Uterus (tissue), 4 donors: ENCODE data around the gene ST8SIA4. TPM values are rescaled to one million over a fixed set of nuclear protein-coding genes. Genes with fewer than 3 reads are reported as not detected.

Source experiments
- DNase-seq, 2 donors: peaks; one replicate each; pipeline ENCODE4 v3.0.0-alpha.2; 2019 to 2020
- H3K27ac ChIP-seq, 2 donors: fragments of 200-600 bp; sonication (generic); 1 replicate in 1 of 2; 2 replicates in 1 of 2; pipeline ENCODE4 v1.5.1; 2016 to 2018
- H3K27me3 ChIP-seq, 2 donors: fragments of 200-600 bp; sonication (generic); one replicate each; pipeline ENCODE4 v1.5.1; 2018 to 2019; ENCODE audit warnings: control low read depth in 1 of 2
- H3K36me3 ChIP-seq, 2 donors: fragments of 200-600 bp; sonication (generic); one replicate each; pipeline ENCODE4 v1.5.1; 2019; ENCODE audit warnings: control low read depth in 1 of 2
- H3K4me1 ChIP-seq, 2 donors: fragments of 200-600 bp; sonication (generic); one replicate each; pipeline ENCODE4 v1.5.1; 2018 to 2019; ENCODE audit warnings: control low read depth in 1 of 2
- H3K4me3 ChIP-seq, 2 donors: fragments of 200-600 bp; sonication (generic); 1 replicate in 1 of 2; 2 replicates in 1 of 2; pipeline ENCODE4 v1.5.1; 2018 to 2019; ENCODE audit warnings: mild to moderate bottlenecking in 1 of 2
- H3K9me3 ChIP-seq, 2 donors: fragments of 200-600 bp; sonication (generic); one replicate each; pipeline ENCODE4 v1.5.1; 2019; ENCODE audit warnings: control low read depth in 1 of 2
- CTCF ChIP-seq, 4 experiments: fragments of 200-600 bp in 2 of 4; fragments of 450-650 bp in 2 of 4; sonication (generic) in 2 of 4; IDR thresholded peaks; one replicate each; pipeline ENCODE4 v1.5.1; 2016 to 2019; ENCODE audit warnings: antibody characterized with exemption in 4 of 4, mild to moderate bottlenecking in 2 of 4, moderate library complexity in 1 of 4
- POLR2A ChIP-seq, 2 donors: fragments of 450-650 bp; IDR thresholded peaks; one replicate each; pipeline ENCODE4 v1.6.1; 2016; ENCODE audit warnings: antibody characterized with exemption in 2 of 2, mild to moderate bottlenecking in 1 of 2, moderate library complexity in 1 of 2
- intact Hi-C: fragments of 100-400 bp; cut with DNase I; formaldehyde crosslinking; loops from one replicate; pipeline ENCODE4 v1.15.1; 2023; ENCODE audit warnings: low total_unique reads
- total RNA-seq, 4 donors: library from RNA; depleted of rRNA in 3 of 4; stranded (reverse); fragments of >200 nt in 3 of 4; gene quantifications; one replicate each; pipeline versions ENCODE4 v1.1.0 to v1.2.4, GENCODE V29; 2014 to 2023
- donor health status: DM: yes; HTN: yes; CAD: no.

Gene ST8SIA4
- total RNA-seq, 4 donors from 2014 or later: 4.8 to 15.5 (median 6.2) TPM

GRCh38 chr5:100823812-100824211 lies 79.3 kb downstream of the ST8SIA4 start:
- no peak for DNase-seq
- H3K4me1 ChIP-seq: no peaks in the 10 kb centered on the region
- intact Hi-C loops: no loop called here
- no peak for TF ChIP-seq CTCF (IDR thresholded peaks at IDR 0.05)
- H3K36me3 ChIP-seq: no peaks in the 10 kb centered on the region
- H3K9me3 ChIP-seq: no peaks in the 10 kb centered on the region
- no peak overlapping the region for H3K27ac ChIP-seq
- H3K4me3 ChIP-seq: no peak overlapping the region
- no peaks in the 10 kb centered on the region for H3K27me3 ChIP-seq

GRCh38 chr5:100821751-100822150 lies 81.3 kb downstream of the ST8SIA4 start:
- Histone ChIP-seq H3K4me1 (no peaks in the 10 kb centered on the region), H3K27me3 (no peaks in the 10 kb centered on the region), H3K27ac (no peak overlapping the region), H3K36me3 (no peaks in the 10 kb centered on the region), H3K4me3 (no peak overlapping the region), H3K9me3 (no peaks in the 10 kb centered on the region)
- TF ChIP-seq POLR2A (IDR thresholded peaks at IDR 0.05) (no peak), CTCF (IDR thresholded peaks at IDR 0.05) (no peak)
- intact Hi-C loops: no loop called here
- no peak for DNase-seq

GRCh38 chr5:100818340-100818739 lies 84.7 kb downstream of the ST8SIA4 start:
- DNase-seq: no peak
- Histone ChIP-seq H3K4me1 (no peaks in the 10 kb centered on the region), H3K27me3 (no peaks in the 10 kb centered on the region), H3K36me3 (no peaks in the 10 kb centered on the region), H3K4me3 (no peak overlapping the region), H3K27ac (no peak overlapping the region), H3K9me3 (no peaks in the 10 kb centered on the region)
- TF ChIP-seq POLR2A (IDR thresholded peaks at IDR 0.05): no peak
- TF ChIP-seq CTCF (IDR thresholded peaks at IDR 0.05): no peak
- intact Hi-C loops: no loop called here

GRCh38 chr5:100803397-100803796 lies 99.7 kb downstream of the ST8SIA4 start:
- H3K27ac ChIP-seq: no peak overlapping the region
- intact Hi-C loops: no loop called here
- H3K4me1 ChIP-seq: no peaks in the 10 kb centered on the region
- H3K4me3 ChIP-seq: no peak overlapping the region
- H3K36me3 ChIP-seq: no peaks in the 10 kb centered on the region
- H3K9me3 ChIP-seq: no peaks in the 10 kb centered on the region
- DNase-seq: no peak
- H3K27me3 ChIP-seq: no peaks in the 10 kb centered on the region
- TF ChIP-seq POLR2A (IDR thresholded peaks at IDR 0.05) (no peak), CTCF (IDR thresholded peaks at IDR 0.05) (no peak)

DNA sequence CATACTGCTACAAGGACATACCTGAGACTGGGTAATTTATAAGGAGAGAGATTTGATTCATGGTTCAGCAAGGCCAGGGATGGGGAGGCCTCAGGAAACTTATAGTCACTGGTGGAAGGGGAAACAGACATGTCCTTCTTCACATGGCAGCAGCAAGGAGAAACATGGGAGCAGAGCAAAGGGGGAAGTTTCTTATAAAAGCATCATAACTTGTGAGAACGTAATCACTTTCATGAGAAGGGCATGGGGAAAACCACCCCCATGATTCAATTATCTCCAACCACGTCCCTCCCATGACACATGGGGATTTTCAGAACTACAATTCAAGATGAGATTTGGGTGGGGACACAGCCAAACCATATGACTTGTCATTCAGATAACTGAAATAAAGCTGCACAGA lies 100.9 kb downstream of the ST8SIA4 start:
- intact Hi-C loops: no loop called here

More for the DNA sequence above, 100.9 kb downstream of the ST8SIA4 start:
- no peaks in the 10 kb centered on the region for H3K27me3 ChIP-seq
- H3K4me1 ChIP-seq: no peaks in the 10 kb centered on the region
- no peak overlapping the region for H3K27ac ChIP-seq
- no peaks in the 10 kb centered on the region for H3K9me3 ChIP-seq
- no peaks in the 10 kb centered on the region for H3K36me3 ChIP-seq
- TF ChIP-seq POLR2A (IDR thresholded peaks at IDR 0.05) (no peak), CTCF (IDR thresholded peaks at IDR 0.05) (no peak)
- DNase-seq: no peak
- no peak overlapping the region for H3K4me3 ChIP-seq
